Measurements from ENCODE around the gene RET.

RET gene

DNA sequence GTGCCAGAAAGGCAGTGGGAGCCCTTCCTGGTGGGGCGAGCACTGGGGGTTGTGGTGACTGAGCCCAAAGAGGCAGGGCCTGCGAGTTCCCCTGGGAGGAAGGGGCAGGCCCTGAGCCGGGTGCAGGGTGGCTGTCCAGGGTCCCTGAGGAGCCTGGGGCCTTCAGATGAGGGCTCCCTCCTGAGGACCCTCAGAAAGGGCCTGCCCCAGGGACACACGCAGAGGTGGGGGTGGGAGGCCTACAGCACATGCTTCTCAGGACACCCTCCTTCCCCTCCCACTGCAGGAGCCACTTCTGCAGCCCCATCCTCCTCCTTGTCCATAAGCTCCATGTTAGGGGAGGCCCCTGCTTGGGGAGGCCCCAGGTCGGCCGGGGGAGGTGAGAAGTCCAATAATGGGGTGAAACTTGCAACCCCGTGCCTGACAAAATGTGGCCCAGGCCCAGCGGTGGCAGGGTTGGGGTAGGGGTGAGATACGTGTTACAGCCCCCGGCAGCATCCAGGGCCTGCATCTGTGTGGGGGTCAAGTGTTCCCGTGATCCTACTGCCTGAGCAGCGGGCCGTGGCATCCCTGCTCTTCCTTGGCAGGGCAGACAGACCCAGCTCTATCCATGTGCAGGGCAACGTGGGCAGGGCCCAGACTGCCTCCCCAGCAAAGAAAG lies 31.8 kb upstream of the RET start:
- no peak for DNase-seq (ENCODE audit: low spot score)

DNA sequence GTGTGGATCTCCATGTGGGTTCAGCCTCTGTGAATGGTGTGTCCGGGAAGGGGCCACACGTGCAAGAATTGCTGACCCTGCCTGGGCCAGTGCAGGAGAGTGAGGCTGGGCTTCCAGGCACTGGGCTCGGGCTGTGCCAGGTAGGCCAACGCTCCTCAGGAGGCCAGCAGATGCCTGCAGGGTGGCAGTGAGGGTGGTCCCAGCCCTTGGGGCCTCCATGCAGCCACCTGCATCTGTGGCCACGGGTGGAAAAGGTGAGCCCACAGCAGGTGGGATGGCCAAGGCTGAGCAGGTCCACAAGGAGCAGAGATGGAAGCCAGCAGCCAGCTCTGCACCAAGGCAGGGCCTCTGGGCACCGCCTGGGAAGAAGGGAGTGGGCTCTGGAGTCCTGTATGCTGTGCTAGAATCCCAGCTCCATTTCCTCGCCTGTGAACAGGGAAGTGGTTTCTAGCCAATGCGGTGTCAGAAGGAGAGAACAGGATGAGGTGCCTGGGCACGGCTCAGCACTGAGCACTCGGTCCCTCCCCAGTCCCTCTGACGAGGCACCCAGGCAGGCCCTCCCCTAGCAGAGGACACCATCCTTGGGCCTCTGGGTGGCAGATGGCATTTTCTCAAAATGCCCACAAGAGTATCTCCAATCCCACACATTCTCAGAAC lies 31.1 kb upstream of the RET start:
- no peak for DNase-seq (ENCODE audit: low spot score)

DNA sequence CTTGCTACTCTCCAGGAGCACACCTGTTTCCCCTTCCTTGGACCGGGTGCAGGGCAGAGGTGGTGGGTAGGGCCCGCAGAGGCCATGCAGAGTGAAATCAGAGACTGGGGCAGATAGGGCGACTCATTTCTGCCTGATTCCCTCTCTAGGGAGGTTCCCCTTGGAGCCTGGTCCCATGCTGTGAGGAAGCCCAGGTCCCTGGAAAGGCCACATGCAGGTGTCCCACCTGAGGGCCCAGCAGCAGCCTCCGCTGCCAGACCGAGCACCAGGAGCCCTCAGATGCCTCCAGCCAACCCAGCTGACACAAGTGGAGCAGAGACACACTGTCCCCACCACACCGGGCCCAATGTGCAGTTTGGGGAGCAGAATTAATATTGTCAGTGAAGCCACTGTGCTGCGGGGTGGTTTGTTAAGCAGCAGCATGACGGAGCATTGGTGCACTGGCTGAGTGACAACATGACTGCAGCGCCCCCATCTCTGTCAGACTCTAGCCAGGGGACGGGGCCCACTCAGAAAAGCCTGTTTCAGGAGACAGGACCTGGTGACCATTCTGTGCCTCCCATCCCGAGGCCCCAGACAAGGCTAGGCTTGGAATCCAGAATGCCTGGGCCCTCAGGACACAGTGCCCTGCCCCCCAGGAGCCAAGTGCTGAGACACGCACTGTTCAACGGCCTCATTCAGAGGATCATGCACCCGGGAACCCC lies 30.4 kb upstream of the RET start:
- DNase-seq (ENCODE audit: low spot score), result no peak

DNA sequence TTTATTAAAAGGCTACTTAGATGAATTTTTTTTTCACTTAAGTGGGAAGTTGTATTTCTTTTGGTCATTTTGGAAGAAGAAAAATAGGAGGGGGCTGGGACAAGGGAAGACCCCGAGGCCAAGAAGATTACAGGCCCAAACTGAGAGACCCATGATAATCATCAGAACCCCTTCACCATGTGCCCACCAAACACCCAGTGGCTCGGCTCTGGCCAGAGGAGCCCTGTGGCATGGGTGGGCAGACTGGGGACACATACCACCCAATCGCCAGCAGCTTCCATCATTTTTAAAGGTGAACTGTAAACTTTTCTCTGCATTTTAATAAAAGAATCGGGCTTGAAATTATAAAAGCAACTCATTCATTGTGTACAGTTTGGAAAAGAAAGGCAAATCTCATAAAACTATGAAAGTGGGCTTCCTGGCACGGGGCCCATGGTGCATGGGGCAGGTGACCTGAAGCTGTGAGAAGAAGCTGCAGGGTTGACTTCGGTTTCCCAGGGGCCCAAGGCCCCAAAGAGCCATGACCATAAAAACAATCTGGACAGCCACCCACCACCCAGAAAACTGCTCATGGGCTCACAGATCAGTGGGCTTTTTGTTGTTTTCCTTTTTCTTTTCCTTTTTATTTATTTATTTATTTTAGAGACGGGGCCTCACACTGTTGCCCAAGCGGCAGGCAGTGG lies 29.4 kb upstream of the RET start:
- DNase-seq (ENCODE audit: low spot score), result no peak

DNA sequence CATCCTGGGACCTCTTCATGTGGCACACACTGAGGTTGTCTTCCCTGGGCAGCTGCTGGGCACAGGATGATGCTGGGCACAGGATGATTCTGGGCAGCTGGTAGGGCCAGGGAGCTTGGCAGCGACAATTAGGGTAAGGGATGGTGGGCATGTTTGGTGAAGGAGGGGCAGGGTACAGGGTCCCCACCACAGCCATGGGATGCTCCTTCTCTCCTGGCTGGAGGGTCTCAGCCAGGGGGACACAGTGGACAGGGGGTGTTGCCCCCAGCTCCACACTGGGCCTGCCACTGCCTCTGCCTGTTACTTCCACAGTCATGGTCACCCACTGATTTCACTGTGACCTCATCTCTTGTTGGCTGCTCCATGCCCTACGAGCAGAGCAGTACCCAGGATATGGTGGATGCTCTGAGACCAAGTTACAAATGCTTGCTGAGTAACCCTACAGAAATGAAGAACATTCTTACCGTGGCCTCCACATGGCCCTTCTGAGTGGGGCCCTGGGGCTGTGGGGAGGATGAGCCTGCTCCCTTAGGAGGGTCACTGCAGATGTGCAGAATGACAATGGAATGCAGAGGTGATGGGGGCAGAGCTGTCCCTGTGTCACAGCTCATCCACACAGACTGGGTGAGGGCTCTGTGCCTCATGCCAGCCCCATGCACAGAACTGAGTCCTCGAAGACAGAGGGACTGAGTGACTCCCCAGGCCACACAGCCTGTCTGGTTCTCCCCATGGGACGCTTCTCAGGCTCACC lies 28.4 kb upstream of the RET start:
- no peak for DNase-seq (ENCODE audit: low spot score)

DNA sequence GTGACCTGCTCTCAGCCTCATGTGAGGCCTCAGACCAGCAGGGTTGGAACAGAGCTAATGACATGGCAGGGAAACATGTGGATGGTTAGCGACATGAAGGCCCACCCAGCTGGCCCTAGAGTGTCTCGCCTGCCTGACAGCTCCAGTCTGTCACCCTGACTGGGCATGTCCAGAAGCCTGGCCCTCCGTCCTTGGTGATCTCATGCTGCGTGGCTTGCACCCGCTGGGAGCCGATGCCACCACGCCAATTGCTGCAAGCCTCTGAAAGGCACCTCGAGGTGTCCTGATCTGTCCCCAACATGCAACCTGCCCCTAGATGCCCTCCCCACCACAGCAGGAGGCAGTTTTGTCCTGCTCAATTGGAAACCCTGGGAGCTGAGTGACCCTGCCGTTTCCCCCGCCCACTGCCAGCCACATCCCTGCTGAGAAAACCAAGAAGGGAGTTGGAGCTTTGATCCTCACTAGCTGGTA lies 27.8 kb upstream of the RET start:
- DNase-seq (ENCODE audit: low spot score), result no peak

DNA sequence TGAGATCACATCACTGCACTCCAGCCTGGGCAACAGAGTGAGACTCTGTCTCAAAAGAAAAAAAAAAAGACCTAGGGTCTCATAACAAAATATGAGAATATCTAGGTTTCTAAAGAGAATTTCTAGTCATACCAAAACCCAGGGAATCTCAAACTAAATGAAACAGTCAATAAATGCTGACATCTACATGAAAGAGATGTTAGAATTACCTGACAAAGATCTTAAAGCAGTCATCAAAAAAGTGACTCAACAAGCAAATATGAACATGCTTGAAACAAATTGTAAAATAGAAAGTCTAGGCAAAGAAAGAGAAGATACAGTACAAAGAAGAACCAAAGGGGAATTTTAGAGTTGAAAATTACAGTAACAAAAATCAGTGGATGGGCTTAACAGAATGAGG lies 26.9 kb upstream of the RET start:
- no peak for DNase-seq (ENCODE audit: low spot score)

DNA sequence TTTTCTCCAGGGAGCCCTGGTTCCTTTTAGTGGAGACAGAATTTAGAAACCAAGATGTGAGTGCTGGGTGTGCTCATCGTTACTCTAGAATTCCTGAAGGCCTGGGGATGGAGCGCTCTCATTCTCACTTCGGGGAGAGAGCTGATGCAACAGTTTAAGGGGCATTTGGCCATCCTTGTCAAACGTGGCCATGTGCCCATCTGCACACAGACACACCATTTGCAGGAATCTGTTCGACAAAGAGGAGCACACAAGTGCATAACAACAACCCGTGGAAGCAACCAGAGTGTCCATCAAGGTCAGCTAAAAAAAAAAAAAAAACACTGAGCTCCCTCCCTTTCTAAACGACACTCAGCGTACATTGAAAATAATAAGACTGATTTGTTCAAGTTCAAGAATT lies 23.0 kb upstream of the RET start:
- DNase-seq (ENCODE audit: low spot score), result no peak

DNA sequence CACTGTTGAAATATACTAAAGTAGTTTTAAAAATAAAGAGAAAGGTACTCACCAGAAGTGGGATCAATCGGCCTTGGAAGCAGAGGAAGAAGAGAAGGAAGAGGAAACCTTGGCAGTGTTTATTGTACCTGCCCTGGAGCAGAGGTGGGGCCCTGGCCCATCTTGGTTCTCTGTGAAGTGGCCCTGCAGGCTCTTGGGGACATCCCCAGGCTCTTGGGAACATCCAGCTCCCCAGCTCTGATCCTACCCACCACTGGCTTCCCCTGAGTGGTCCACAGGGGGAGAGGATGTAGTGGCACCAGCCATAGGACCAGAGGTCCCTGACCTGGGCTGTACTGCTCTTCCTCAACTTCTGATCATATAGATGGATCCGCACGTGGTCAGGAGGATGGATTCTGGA lies 22.3 kb upstream of the RET start:
- DNase-seq (ENCODE audit: low spot score), result no peak

DNA sequence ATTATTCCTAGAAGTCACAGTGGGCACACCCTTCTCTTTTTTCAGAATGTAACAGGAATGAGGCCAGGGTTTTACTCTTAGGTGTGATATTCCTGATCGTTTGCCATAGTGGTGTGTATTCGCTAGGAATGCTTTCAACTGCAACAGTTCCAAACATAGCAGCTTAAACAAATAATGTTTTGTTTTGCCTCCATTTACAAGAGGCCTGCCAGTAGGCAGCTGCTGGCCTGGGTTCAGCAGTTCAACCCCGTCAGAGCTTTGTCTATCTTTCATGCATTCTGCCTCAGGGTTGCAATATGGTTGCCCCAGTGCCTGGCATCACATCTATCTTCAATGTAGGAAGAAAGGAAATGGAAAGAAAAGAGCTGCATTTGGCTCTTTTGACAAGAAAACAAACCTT lies 21.7 kb upstream of the RET start:
- no peak for DNase-seq (ENCODE audit: low spot score)

DNA sequence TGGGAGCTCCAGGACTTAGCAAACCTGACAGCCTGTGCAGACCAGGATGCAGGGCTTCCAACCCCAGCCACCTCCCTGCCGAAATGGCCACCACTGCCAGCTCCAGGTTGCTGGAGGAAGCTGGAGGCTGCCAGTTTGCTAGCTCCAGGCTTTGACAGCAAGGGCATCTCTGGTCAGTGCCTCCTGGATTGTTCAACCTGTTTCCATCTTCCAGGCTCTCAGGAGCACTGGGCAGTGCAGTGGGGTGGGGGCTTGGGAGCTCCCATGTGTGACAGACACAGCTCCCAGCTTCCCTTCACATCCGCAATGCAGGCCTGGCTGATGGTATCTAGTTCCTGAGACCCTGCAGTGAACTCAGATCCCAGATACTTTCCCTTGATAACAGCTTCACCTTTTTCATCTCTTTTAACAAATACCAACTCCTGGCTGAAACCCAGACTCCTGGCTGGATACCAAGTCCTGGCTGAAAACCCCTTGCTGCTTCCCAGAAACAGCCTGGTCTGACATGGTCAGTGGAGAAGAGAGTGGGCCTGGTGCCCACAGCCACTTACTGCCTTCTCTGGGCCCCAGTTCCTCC lies 20.8 kb upstream of the RET start:
- no peak for DNase-seq (ENCODE audit: low spot score)

DNA sequence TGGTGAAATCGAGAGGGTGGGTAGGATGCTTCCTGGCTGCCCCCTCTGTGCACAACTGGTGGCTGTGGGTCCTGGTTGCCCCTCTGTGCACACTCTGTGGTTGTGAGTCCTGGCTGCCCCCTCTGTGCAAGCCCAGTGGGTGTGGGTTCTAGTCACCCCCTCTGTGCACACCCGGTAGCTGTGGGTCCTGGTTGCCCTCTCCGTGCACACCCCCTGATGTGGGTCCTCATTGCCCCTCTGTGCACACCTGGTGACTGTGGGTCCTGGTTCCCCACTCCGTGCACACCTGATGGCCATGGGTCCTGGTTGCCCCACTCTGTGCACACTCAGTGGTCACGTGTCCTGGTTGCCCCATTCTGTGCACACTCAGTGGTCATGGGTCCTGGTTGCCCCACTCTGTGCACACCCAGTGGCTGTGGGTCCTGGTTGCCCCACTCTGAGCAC lies 20.3 kb upstream of the RET start:
- no peak for DNase-seq (ENCODE audit: low spot score)

DNA sequence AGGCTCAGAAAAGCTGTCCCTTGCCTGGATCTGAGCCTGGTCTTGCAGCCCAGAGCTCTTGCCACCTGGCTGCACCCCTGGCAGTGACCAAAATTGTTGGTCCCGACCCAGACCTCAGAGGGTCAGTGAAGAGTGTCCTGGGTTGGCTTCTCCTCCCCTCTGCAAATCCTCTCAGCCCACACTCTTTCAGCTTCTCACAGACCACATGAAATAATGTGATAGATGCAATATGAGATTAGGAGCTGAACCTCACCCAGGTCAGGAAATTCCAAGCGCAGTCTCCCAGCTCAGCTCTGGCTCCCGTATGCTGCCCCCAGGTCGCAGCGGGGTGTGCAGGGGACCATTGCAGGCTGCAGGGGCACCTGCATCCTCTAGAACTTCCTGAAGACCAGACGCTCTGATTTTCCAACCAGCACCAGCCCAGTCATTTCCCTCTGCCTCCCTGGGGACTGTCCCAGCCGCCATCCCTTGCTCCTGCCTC lies 19.6 kb upstream of the RET start:
- DNase-seq (ENCODE audit: low spot score), result no peak

DNA sequence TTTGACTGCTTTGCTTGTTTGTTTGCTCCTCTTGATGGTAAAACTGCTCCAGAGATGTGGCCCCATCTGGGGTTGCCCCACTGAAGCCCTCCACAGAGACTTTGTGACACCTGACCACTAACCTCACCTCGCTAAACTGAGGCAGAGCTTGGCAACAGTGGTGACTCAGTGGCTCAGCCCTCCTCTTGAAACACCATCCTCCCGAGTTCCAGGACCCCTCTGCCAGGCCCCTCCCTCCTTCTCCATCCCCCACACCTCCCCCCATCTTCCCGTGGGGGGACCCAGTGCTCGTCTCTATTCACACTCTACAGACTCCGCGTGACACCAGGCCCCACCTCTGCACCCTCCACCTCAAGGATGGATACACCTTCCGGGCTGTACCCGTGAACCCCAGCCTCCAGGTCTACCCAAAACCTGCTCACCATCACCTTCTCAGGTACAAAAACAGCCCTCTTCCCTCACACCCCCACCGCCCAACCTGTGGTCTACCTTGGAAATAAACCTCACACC lies 19.0 kb upstream of the RET start:
- no peak for DNase-seq (ENCODE audit: low spot score)

DNA sequence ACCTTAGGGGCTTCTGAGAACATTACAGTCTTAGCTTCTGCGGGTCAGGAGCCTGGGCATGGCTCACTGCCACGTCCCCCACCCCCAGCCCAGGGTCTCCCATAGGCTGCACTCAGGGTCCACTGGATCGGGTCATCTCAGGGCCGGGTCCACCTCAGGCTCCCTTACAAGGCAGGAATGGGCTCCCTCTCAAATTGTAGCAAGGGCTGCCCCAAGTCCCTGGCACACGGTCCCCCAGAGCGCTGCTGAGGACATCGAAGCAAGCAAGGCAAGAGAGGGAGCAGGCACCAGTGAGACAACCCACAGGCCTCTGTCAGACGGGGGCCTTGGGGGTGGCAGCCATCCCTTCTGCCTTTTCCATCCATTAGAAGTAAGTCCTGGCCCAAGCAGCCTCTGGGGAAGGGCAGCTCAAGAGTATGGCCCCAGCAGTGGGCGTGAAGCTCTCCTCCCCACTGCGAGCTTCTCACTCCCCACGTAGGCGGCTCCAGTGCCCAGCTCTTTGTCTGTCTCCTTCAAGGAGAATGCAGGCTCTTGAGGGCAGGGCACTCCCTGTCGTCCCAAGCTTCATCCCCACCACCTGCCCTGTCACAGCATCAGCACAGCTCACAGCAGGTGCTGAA lies 18.0 kb upstream of the RET start:
- no peak for DNase-seq (ENCODE audit: low spot score)

DNA sequence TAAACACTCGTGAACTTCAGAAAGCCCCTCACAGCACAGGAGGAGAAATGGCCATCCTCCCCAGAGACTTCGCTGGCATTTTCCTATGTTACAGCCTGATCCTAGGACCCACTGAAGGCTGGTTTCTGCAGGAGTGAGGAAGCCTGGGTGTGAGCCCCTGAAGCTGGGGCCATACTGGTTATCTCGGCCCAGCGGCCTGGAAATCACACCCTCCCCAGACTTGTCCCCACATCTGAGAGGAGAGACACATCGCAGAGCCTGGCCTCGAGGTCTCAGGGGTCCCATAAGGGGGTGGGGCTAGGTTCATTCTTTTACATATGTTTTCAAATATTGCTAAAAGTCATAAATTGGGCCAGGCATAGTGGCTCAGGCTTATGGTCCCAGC lies 17.5 kb upstream of the RET start:
- no peak for DNase-seq (ENCODE audit: low spot score)

DNA sequence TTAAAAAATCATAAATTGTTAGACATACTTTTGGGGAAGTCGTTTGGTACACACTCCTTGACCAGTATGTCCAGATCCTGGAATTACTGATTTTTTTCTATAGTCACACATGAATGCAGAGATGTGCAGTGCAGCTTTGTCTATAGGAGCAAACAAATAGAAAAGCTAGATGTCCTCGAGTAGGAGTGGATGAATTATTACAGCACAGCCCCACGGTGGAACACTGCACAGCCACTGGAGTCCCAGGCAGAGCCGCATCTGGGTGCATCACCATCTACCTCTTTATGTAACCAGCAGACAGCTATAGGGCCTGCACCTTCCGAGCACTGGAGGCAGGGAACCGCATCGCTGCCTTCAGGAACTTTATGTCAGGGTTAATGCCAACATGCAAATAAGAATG lies 17.0 kb upstream of the RET start:
- no peak for DNase-seq (ENCODE audit: low spot score)

DNA sequence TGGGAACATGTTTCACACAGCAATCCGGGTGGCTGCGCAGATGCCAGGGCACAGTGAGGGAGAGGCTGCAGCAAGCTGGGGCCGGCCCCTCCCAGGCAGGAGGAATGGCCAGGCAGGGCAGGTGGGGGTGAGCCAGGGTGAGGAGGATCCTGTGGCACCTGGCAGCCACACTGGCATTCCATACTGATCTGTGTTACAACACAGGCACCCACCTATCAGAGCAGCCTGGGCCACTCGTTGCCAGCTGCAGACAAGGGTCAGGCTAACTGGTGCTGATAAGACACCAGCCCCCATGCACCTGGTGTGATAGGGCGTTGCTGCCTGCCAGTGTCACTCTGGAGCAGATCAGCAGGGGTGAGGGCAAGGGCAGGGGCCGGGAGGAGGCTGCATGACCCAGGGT lies 16.6 kb upstream of the RET start:
- DNase-seq (ENCODE audit: low spot score), result no peak

DNA sequence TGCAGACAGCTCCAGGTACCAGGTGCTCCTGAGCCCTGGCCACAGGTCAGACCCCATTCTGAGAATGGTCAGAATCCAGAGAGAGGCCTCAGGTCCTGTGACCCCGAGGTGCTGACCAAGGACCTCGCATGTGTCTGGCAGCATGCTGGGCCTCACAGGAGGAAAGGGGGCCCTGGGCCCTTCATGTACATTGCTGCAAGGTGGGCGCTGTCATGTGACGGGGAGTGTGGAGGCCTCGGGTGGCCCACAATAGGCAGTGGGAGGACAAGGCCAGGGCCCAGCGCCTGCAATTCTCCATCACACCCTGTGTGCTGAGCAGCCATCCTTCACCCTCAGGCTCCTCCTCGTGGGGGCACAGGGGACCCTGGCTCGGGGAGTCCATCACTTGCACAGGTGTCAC lies 15.5 kb upstream of the RET start:
- no peak for DNase-seq (ENCODE audit: low spot score)

DNA sequence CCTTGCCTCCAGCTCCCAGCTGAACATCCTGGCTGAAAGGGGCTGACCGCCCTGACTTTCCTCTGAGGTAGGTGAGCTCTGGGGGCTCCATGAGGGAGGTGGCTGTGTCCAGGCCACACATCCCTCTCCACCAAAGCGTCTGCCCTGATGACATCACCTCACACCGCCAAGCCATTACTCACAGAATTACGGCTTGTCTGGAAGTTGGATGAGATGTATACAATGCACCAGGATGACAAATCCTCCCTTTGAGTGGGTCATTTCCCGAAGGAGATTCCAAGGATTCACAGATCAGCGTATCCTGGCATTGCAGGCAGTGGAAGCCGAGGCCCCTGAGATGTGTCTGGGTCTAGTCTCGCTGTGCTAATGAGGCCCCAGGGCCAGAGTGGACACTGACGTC lies 15.1 kb upstream of the RET start:
- DNase-seq (ENCODE audit: low spot score), result no peak
